Measurements from ENCODE around the gene MRPL17.
A peak's percentile ranks its signal among the peaks of the same experiment; 100 is the strongest.
"Not testable (repeated sequence)": the region's sequence is repeated elsewhere in the genome, so short reads cannot be mapped to it uniquely, and the experiment has no call there.

MRPL17 gene

GRCh38 chr11:6682936-6683861, at the start of gene MRPL17:
Gene MRPL17, minus strand, starts transcription at chr11:6683340. Its CDS starts 44 bp downstream, at chr11:6683296.
- peak; percentile 96 to 98 for DNase-seq (ENCODE audit: low read depth in 2 of 2)

DNA sequence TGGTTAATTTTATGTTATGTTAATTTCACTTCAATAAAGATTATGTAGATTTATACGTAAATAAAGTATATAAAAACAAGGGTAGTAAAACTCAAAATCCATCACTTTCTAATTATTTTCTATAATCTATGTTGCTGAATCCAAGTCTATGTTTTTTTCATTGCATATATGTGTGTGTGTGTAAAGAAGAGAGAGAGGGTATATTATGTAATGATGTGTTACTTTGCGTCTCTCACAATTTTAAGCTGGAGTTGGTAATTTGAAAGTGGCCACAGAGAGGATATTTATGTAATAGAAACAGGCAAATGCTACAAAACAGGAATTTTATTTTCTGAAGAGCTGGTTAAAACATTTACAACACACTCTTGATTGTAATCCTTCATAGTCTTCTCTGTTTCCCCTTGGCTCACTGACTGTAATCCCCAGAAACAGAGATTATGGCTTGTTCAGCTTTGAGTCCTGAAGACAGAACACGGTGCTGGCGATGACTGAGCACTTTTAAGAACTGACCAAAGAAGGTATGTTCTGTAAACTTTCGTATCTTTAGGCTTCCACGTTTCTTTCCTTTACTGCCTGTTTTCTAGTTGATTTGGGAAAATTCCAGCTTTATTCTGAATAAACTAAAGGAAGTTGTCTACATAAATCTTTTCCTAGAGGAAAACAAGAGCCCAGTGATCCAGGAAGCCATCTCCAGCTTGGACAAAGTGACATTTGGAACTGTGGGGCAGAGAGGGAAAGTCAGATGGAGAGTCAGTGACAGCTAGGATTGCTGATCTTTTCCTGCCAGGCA, 45.0 kb upstream of the MRPL17 start:
- no peak for DNase-seq (ENCODE audit: low read depth in 2 of 2)

GRCh38 chr11:6725386-6725896, 42.3 kb upstream of the MRPL17 start:
- no peak for DNase-seq (ENCODE audit: low read depth in 2 of 2)

- no peak for DNase-seq (ENCODE audit: low read depth in 2 of 2)
These were observed 40.9 kb upstream of the MRPL17 start for GRCh38 chr11:6724013-6724412.

GRCh38 chr11:6721343-6721742, 38.2 kb upstream of the MRPL17 start:
- DNase-seq (ENCODE audit: low read depth in 2 of 2), result no peak

- no peak for DNase-seq (ENCODE audit: low read depth in 2 of 2)
These were observed 36.4 kb upstream of the MRPL17 start for GRCh38 chr11:6719576-6719975.

DNA sequence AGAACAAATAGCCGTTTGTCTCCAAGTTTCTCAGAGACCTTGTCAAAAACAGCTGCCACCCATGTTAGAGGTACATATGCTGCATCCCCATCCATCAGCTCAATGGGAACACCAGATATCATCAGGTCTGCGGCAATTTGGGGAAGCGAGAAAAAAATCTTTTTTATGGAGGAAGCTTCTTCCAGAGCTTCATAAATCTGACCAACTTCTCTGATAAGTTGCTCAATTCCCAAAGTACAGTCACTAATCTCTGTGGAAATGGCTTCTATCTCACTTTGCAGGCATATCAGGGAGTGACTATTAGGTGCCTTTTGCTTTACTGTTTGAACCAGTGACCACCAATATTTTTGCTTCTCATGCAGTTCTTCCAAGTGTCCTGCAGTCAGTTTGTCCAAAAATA, 34.3 kb upstream of the MRPL17 start:
- no peak for DNase-seq (ENCODE audit: low read depth in 2 of 2)

DNA sequence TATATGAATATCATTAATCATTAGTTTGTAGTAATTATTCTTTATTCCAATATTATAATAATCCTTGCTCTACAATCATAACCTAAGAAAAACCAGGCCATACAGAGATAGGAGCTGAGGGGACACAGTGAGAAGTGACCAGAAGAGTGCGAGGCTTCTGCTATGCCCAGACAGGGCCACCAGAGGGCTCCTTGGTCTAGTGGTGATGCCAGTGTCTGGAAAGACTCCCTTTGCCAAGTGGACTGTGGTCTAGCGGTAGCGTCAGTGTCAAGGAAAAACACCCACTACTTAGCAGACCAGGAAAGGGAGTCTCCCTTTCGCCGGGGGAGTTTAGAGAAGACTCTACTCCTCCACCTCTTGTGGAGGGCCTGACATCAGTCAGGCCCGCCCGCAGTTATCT, 28.4 kb upstream of the MRPL17 start:
- DNase-seq (ENCODE audit: low read depth in 2 of 2), result peak; percentile 38 to 42

- DNase-seq (ENCODE audit: low read depth in 2 of 2), result no peak
These were observed 25.7 kb upstream of the MRPL17 start for GRCh38 chr11:6708876-6709275.

GRCh38 chr11:6705905-6706535, 22.9 kb upstream of the MRPL17 start:
- no peak for DNase-seq (ENCODE audit: low read depth in 2 of 2)

DNA sequence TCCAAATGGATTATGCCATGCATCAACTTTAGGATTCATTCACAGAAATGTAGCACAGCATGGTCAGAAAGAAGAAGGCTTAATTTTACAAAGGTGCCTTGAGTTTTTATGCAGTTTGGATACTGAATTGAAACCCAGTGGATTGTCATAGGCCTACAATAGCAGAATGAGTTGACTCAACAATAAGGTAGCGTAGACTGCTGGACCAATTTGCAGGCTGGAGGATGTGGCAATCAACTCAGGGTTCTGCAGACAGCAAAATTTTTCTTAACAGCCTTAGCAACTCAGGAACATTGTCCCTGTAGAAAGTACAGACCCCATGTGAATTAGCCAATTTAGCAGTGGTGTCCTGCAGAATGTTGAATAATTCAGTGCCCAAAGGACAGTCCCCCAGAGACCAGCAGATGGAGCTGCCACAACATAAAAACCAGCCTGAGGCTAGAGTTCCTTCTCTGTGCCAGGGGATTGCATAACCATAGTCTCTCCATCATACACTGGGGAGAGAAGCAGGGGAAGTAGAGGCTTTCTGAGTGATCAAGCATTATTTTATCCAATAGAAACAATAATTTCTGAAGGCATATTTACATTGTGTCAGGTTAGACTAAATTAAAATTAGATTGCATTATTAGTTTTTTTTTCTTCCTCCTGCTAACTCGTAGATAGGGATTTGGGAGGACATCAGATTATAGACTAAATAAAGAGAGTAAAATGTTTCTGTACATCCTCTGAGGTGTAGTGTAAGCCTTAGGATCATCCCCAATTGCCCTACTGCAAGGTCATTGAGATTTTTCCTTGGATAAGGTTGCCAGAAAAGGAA, 20.3 kb upstream of the MRPL17 start:
- DNase-seq (ENCODE audit: low read depth in 2 of 2), result no peak

DNA sequence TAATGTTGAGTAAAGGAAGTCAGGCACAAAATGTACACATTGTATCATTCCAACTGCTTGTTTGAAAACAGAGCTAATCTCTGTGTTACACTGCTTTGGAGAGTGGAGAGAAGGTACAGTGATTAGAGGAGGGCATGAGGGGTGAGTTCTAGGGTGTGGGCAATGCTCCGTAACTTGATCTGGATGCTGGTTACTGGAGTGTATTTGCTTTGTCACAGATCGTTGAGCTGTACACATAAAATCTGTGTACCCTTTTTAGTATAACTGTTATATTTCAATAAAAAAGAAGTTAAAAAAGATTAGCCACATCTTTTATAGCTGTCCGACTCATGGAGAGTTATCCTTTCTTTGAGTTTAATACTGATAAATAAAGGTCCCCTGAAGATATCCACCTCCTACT, 18.8 kb upstream of the MRPL17 start:
- not testable (repeated sequence) for DNase-seq (ENCODE audit: low read depth in 2 of 2)

GRCh38 chr11:6695377-6695776, 12.2 kb upstream of the MRPL17 start:
- DNase-seq (ENCODE audit: low read depth in 2 of 2), result no peak

- DNase-seq (ENCODE audit: low read depth in 2 of 2), result no peak
These were observed 11.0 kb upstream of the MRPL17 start for GRCh38 chr11:6694229-6694535.

DNA sequence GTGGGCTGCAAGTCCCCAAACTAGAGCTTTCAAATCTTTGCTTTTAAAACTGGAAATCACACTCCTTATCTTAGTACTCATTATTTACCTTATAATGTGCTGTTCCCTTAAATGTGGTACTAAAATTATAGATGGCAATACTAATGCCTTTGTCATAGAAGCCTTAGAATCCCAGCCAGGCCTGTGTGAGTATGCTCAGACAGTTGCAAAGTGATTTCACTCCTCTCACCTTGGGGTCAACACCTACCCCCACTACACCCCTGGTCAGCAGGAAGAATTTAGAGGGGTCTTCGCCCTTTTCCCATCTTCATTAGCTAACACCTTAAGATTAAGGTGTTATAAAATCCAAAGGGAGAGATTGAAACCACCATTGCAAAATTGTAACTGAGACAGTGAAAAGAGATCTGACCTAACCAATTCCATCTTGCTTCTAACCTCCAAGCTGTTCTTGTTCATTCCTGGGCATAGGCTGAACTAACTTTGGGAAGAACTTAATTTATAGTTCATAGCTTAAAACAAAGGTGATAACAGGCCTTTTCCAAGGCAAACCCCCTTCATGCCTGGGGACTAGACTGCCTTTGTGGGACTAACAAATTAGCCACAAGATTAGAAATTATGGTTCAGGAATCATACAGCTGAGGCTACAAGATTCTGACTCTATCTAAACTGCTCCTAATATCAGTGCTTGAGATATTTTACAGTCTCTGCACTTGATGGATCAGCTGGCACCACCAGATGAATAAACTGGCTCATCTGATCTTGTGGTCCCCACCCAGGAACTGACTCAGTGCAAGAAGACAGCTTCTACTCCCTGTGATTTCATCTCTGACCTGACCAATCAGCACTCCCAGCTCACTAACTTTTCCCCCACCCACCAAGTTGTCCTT, 10.4 kb upstream of the MRPL17 start:
- DNase-seq (ENCODE audit: low read depth in 2 of 2), result peak; percentile 28 to 63

- DNase-seq (ENCODE audit: low read depth in 2 of 2), result no peak
These were observed 9.0 kb upstream of the MRPL17 start for GRCh38 chr11:6692128-6692527.

DNA sequence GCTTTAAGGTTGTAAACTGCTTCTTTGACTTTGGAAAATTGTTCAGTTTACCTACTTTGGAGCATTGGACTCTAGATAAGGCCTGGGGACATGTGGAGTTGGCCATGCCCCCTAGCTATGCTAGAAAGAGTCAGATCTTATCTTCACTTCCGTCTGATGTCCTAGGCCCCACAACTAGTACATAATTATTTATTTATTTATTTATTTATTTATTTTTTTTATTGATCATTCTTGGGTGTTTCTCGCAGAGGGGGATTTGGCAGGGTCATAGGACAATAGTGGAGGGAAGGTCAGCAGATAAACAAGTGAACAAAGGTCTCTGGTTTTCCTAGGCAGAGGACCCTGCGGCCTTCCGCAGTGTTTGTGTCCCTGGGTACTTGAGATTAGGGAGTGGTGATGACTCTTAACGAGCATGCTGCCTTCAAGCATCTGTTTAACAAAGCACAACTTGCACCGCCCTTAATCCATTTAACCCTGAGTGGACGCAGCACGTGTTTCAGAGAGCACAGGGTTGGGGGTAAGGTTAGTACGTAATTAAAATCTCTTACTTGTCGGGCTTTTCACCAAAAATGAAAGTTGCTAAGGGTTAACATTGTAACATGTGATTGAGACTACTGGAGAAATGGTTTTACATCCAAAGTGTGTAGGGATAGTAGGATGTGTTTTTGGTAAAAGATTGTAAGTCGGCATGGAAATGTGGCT, 7.4 kb upstream of the MRPL17 start:
- not testable (repeated sequence) for DNase-seq (ENCODE audit: low read depth in 2 of 2)

DNA sequence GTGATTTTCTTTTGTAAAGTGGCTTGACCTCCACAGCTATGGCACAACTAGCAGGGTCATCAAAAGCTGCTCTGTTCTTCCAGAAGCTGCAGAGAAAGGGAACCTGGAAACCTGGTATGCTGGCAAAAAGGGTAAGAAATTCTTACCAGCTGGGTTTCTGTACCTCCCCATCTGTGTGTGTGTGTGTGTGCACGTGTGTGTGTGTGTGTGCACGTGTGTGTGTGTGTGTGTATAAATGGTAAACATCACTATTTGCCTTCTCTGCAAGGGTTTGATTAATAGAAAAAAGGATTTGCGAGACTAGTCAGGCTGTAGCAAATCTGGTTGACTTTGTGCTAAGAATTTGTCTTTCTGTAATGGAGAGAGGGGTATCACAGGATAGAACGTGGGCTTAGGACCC, 4.7 kb upstream of the MRPL17 start:
- DNase-seq (ENCODE audit: low read depth in 2 of 2), result no peak

GRCh38 chr11:6686006-6686405, 2.9 kb upstream of the MRPL17 start:
- DNase-seq (ENCODE audit: low read depth in 2 of 2), result no peak

DNA sequence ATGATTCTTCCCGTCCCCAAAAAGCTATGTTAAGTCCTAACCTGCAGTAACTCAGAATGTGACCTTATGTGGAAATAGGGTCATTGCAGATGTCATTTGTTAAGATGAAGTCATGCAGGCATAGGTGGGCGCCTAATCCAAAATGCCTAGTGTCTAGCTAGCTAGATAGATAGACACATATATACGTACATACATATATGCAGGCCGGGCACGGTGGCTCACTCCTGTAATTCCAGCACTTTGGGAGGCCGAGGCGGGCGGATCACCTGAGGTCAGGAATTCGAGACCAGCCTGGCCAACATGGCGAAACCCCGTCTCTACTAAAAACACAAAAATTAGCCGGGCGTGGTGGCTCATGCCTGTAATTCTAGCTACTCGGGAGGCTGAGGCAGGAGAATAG, 928 bp upstream of the MRPL17 start:
- not testable (repeated sequence) for DNase-seq (ENCODE audit: low read depth in 2 of 2)

All from stimulated activated CD4-positive, alpha-beta T cell treated with anti-CD3 and anti-CD28 coated beads, Interleukin-4, amount 100 ng/mL, for 48 hours (primary cell).